ENCODE results near the gene STH. TPM values are rescaled to one million over a fixed set of nuclear protein-coding genes. Genes with fewer than 3 reads are reported as not detected.

STH gene
- total and polyA plus RNA-seq, 2 of the 4 experiments (the other 2 are of a cell fraction): not detected

- TF ChIP-seq RFX5 (IDR thresholded peaks at IDR 0.05; ENCODE audit: low read depth, low read length): no peak
These were observed 28.3 kb downstream of the STH start (continued) for GRCh38 chr17:46027048-46027975.

GRCh38 chr17:46027976-46028325 is 28.9 kb downstream of the STH start:
- in situ Hi-C loops (cut with MboI; ENCODE audit: low sequenced_read_pairs): no loop called here
- peaks cover 15% of the 10 kb centered on the region for H3K9me1 ChIP-seq (ENCODE audit: insufficient read depth, low read length)
- no TSS peak for BruUV-seq (replicated peaks)
- H2AFZ ChIP-seq (replicated peaks; ENCODE audit: low read length, poor library complexity): no peak overlapping the region
- H3K18ac ChIP-seq (ENCODE audit: low read depth, low read length): no peak overlapping the region
- H2BK15ac ChIP-seq (ENCODE audit: low read depth, low read length): no peak overlapping the region
- no peak overlapping the region for H3K56ac ChIP-seq (ENCODE audit: extremely low read depth, insufficient read depth, low read length)
- H3K27ac ChIP-seq (ENCODE audit: insufficient read depth, low read length): no peak overlapping the region
- no peak overlapping the region for H4K8ac ChIP-seq (ENCODE audit: low read depth in 2 of 2, low read length in 2 of 2)
- H3K23ac ChIP-seq (ENCODE audit: low read depth, low read length): no peak overlapping the region
- no peak overlapping the region for H3K4me2 ChIP-seq (ENCODE audit: low read depth, low read length)
- H3K9ac ChIP-seq (ENCODE audit: low read depth, low read length): no peak overlapping the region
- ChIA-PET CTCF (no interaction called here), POLR2A (ENCODE audit: unreplicated experiment) (no interaction called here)
- peaks cover 0 to 29% of the 10 kb centered on the region in 2 experiments; a peak in 2 of 4 replicates for H3K79me1 ChIP-seq (ENCODE audit: low read depth in 1 of 2, low read length in 2 of 2)
- H3K14ac ChIP-seq (replicated peaks; ENCODE audit: low read depth, low read length): no peak overlapping the region
- no peak overlapping the region for H3K4ac ChIP-seq (ENCODE audit: low read depth, low read length)
- H2AK5ac ChIP-seq (ENCODE audit: low read depth, low read length): no peak overlapping the region
- H4K91ac ChIP-seq (ENCODE audit: insufficient read depth, low read depth, low read length): no peak overlapping the region
- H3K4me3 ChIP-seq (ENCODE audit: insufficient read depth, low read depth, low read length): no peak overlapping the region
- 100% methylated on average over 1 of the region's 4 CpGs; no CpG with 5 or more reads in 1 of the 2 experiments for WGBS, 2 experiments (ENCODE audit: extremely low coverage in 2 of 2, insufficient read length in 1 of 2)
- no peak overlapping the region for H2BK20ac ChIP-seq (ENCODE audit: low read depth, low read length)
- no peak overlapping the region for H2AK9ac ChIP-seq (replicated peaks; ENCODE audit: low read depth, low read length, poor library complexity)
- H2BK120ac ChIP-seq (ENCODE audit: low read depth, low read length): no peak overlapping the region
- H3K27me3 ChIP-seq (ENCODE audit: control insufficient read depth, insufficient read depth, low read length): no peaks in the 10 kb centered on the region
- H4K5ac ChIP-seq (ENCODE audit: low read depth, low read length): no peak overlapping the region
- DNase-seq (no peak), ATAC-seq (ENCODE audit: low read depth) (no peak)
- TF ChIP-seq BHLHE40 (IDR thresholded peaks at IDR 0.05; ENCODE audit: low read depth, low read length): no peak
- TF ChIP-seq RCOR1 (IDR thresholded peaks at IDR 0.05; ENCODE audit: insufficient replicate concordance, low read length): no peak
- TF ChIP-seq MAZ (IDR thresholded peaks at IDR 0.05; ENCODE audit: borderline replicate concordance, low read depth, low read length): no peak
- TF ChIP-seq RAD21 (IDR thresholded peaks at IDR 0.05; ENCODE audit: low read length): no peak
- TF ChIP-seq CTCF (conservative IDR thresholded peaks at IDR 0.05; ENCODE audit: low read depth, low read length): no peak
- TF ChIP-seq FOS (IDR thresholded peaks at IDR 0.05; ENCODE audit: low read depth, low read length): no peak
- TF ChIP-seq SMC3 (IDR thresholded peaks at IDR 0.05; ENCODE audit: low read depth, low read length): no peak
- no peak for TF ChIP-seq MXI1 (IDR thresholded peaks at IDR 0.05; ENCODE audit: borderline replicate concordance, low read depth, low read length)
- TF ChIP-seq RFX5 (IDR thresholded peaks at IDR 0.05; ENCODE audit: low read depth, low read length): no peak
- H4K20me1 ChIP-seq (ENCODE audit: insufficient read depth, low read length): peaks cover 12% of the 10 kb centered on the region
- intact Hi-C loops (cut with micrococcal nuclease): no loop called here
- dilution Hi-C loops (cut with HindIII; ENCODE audit: low sequenced_read_pairs, unreplicated experiment): no loop called here
- no peak overlapping the region for H2BK5ac ChIP-seq (ENCODE audit: low read depth, low read length, poor library complexity, severe bottlenecking)
- H3K9me3 ChIP-seq (ENCODE audit: control insufficient read depth, insufficient read depth, low read length): no peaks in the 10 kb centered on the region
- H3K36me3 ChIP-seq (ENCODE audit: control insufficient read depth, insufficient read depth, low read length): peaks cover 48% of the 10 kb centered on the region
- H3K4me1 ChIP-seq (ENCODE audit: control insufficient read depth, insufficient read depth, low read length): no peaks in the 10 kb centered on the region

All from IMR-90 (cell line).